ENCODE measurements around the gene LAMA2.

DNA sequence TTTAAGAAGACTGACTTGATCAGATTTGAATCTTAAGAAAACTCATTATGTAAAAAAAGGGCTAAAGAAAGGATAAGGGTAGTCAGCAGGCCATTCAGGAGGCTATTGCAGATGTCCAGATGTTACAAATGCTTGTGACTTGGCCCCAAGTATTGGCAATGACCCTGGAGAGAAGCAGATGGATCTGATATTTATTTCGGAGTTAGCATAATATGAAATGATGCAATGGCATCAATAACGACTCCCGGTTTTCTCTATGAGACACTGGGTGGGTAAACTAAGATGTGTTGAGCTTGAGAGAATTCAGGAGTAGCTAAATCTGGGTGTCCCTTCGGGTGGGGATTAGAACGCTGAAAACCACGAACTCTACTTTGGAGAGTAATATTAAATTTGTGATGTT is 149.7 kb downstream of the LAMA2 start:
- no peak for TF ChIP-seq EZH2 (IDR thresholded peaks at IDR 0.05; ENCODE audit: low read length, missing control alignments)
- TF ChIP-seq, protein P1, sequence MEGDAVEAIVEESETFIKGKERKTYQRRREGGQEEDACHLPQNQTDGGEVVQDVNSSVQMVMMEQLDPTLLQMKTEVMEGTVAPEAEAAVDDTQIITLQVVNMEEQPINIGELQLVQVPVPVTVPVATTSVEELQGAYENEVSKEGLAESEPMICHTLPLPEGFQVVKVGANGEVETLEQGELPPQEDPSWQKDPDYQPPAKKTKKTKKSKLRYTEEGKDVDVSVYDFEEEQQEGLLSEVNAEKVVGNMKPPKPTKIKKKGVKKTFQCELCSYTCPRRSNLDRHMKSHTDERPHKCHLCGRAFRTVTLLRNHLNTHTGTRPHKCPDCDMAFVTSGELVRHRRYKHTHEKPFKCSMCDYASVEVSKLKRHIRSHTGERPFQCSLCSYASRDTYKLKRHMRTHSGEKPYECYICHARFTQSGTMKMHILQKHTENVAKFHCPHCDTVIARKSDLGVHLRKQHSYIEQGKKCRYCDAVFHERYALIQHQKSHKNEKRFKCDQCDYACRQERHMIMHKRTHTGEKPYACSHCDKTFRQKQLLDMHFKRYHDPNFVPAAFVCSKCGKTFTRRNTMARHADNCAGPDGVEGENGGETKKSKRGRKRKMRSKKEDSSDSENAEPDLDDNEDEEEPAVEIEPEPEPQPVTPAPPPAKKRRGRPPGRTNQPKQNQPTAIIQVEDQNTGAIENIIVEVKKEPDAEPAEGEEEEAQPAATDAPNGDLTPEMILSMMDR (conservative IDR thresholded peaks at IDR 0.05 in 1 of 2, IDR thresholded peaks at IDR 0.05 in 1 of 2; ENCODE audit: low read depth in 1 of 2, low read length in 2 of 2), result no peak

Data from fibroblast of lung (primary cell).